Osteoblast (primary cell): ENCODE measurements around the gene DACH1. TPM values are rescaled to one million over a fixed set of nuclear protein-coding genes. Genes with fewer than 3 reads are reported as not detected.

Source experiments
- DNase-seq: peaks from one replicate; pipeline ENCODE4 v3.0.0; 2011; ENCODE audit warnings: low spot score, mixed read lengths; ENCODE audit not compliant: insufficient read length; ENCODE audit errors: missing footprints
- H2AFZ ChIP-seq: 2 replicates; pipeline ENCODE4 v1.6.0; 2011; ENCODE audit warnings: mild to moderate bottlenecking, low read length
- H3K27ac ChIP-seq: 2 replicates; pipeline ENCODE4 v1.5.1; 2011; ENCODE audit warnings: mild to moderate bottlenecking, low read depth, low read length, moderate library complexity
- H3K27me3 ChIP-seq: 2 replicates; pipeline ENCODE4 v1.6.0; 2012; ENCODE audit warnings: mild to moderate bottlenecking, control low read depth, inconsistent platforms, low read length, moderate library complexity; ENCODE audit not compliant: insufficient read depth
- H3K36me3 ChIP-seq: 2 replicates; pipeline ENCODE4 v1.5.1; 2011; ENCODE audit warnings: mild to moderate bottlenecking, low read length, control low read depth, moderate library complexity; ENCODE audit not compliant: insufficient read depth
- H3K4me1 ChIP-seq: 2 replicates; pipeline ENCODE4 v1.5.1; 2011; ENCODE audit warnings: mild to moderate bottlenecking, low read length, control low read depth, moderate library complexity; ENCODE audit not compliant: insufficient read depth
- H3K4me2 ChIP-seq: 2 replicates; pipeline ENCODE4 v1.6.0; 2011; ENCODE audit warnings: mild to moderate bottlenecking, low read length; ENCODE audit not compliant: insufficient read depth
- H3K4me3 ChIP-seq: fragments of 200-600 bp; sonication (generic); 3 replicates; pipeline ENCODE4 v1.5.1; 2012; ENCODE audit warnings: mild to moderate bottlenecking, low read length, inconsistent platforms; ENCODE audit not compliant: insufficient read depth
- H3K79me2 ChIP-seq: 2 replicates; pipeline ENCODE4 v1.6.0; 2012; ENCODE audit warnings: mild to moderate bottlenecking, low read length, control low read depth, inconsistent platforms; ENCODE audit not compliant: insufficient read depth
- H3K9me3 ChIP-seq: 2 replicates; pipeline ENCODE4 v1.5.1; 2011; ENCODE audit warnings: low read depth, low read length, control low read depth
- H4K20me1 ChIP-seq: 2 replicates; pipeline ENCODE4 v1.6.0; 2012; ENCODE audit warnings: mild to moderate bottlenecking, low read length, control low read depth; ENCODE audit not compliant: insufficient read depth
- total RNA-seq: library from RNA; depleted of rRNA; stranded (reverse); fragments of >200 nt; gene quantifications from 2 replicates; pipeline ENCODE4 v1.2.3, GENCODE V29; 2012
- TF ChIP-seq, protein P1 (sequence below): IDR thresholded peaks from 2 replicates; pipeline ENCODE4 v1.5.1; 2011; ENCODE audit warnings: mild to moderate bottlenecking, low read depth, low read length, moderate library complexity; ENCODE audit errors: extremely low read depth

DACH1 gene
- total RNA-seq, 1 donor = not detected

DNA sequence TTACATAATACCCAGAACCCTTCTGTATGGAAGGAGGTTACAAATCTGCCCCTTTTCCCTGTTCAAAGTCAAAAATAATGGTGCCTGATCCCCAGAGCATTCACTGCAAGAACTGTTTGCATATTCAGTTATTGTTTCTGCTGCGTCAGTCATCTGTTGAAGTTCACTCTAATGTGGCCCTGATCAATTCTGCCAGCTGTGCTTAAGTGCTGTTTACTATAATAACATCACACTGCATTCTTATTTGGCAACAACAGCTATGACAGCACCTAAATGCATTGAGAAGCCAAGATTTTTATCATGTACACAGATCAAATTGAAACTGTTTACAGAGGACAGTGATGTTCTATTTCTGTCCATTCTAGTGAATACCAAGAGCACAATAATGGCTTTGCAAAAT, 115.9 kb downstream of the DACH1 start:
- no peaks in the 10 kb centered on the region for H3K4me1 ChIP-seq
- no peaks in the 10 kb centered on the region for H4K20me1 ChIP-seq
- DNase-seq = no peak
- H3K27me3 ChIP-seq = no peaks in the 10 kb centered on the region
- no peak overlapping the region for H3K27ac ChIP-seq
- H3K36me3 ChIP-seq = no peaks in the 10 kb centered on the region
- no peak overlapping the region for H3K4me2 ChIP-seq
- no peak overlapping the region for H3K4me3 ChIP-seq
- H2AFZ ChIP-seq = no peak overlapping the region
- H3K9me3 ChIP-seq = no peaks in the 10 kb centered on the region
- H3K79me2 ChIP-seq = no peaks in the 10 kb centered on the region
- TF ChIP-seq, protein P1, sequence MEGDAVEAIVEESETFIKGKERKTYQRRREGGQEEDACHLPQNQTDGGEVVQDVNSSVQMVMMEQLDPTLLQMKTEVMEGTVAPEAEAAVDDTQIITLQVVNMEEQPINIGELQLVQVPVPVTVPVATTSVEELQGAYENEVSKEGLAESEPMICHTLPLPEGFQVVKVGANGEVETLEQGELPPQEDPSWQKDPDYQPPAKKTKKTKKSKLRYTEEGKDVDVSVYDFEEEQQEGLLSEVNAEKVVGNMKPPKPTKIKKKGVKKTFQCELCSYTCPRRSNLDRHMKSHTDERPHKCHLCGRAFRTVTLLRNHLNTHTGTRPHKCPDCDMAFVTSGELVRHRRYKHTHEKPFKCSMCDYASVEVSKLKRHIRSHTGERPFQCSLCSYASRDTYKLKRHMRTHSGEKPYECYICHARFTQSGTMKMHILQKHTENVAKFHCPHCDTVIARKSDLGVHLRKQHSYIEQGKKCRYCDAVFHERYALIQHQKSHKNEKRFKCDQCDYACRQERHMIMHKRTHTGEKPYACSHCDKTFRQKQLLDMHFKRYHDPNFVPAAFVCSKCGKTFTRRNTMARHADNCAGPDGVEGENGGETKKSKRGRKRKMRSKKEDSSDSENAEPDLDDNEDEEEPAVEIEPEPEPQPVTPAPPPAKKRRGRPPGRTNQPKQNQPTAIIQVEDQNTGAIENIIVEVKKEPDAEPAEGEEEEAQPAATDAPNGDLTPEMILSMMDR = no peak

GRCh38 chr13:71730267-71730666, 136.7 kb downstream of the DACH1 start:
- Histone ChIP-seq H3K4me2 (no peak overlapping the region), H3K4me1 (no peaks in the 10 kb centered on the region), H3K9me3 (no peaks in the 10 kb centered on the region), H3K4me3 (no peak overlapping the region), H4K20me1 (no peaks in the 10 kb centered on the region), H3K79me2 (no peaks in the 10 kb centered on the region), H3K27ac (no peak overlapping the region), H3K36me3 (no peaks in the 10 kb centered on the region), H2AFZ (no peak overlapping the region), H3K27me3 (no peaks in the 10 kb centered on the region)
- TF ChIP-seq, protein P1 = no peak
- DNase-seq = no peak

DNA sequence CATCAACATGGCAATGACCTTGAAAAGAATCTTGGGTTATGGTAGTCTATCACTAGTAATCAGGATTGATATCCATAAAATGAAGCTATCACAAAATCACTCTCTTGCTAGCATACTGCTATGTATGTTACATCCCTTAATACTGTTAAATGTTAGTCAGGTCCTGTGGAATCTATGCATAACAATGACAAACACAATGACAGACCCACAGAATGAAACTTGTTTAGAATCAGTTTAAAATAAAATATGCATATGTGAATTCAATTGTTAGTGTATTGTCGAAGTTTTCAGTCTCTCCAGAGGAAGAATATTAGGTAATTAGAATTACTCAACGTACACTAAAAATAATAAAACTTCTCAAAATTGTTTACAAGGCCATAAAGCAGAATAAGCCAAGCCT, 137.6 kb downstream of the DACH1 start:
- Histone ChIP-seq H3K9me3 (no peaks in the 10 kb centered on the region), H3K79me2 (no peaks in the 10 kb centered on the region), H3K4me1 (no peaks in the 10 kb centered on the region), H3K36me3 (no peaks in the 10 kb centered on the region), H3K4me2 (no peak overlapping the region), H4K20me1 (no peaks in the 10 kb centered on the region), H2AFZ (no peak overlapping the region), H3K4me3 (no peak overlapping the region), H3K27ac (no peak overlapping the region), H3K27me3 (no peaks in the 10 kb centered on the region)
- TF ChIP-seq, protein P1 = no peak
- DNase-seq = no peak

GRCh38 chr13:71727662-71728061, 139.3 kb downstream of the DACH1 start:
- Histone ChIP-seq H3K9me3 (no peaks in the 10 kb centered on the region), H4K20me1 (no peaks in the 10 kb centered on the region), H3K4me1 (no peaks in the 10 kb centered on the region), H3K36me3 (no peaks in the 10 kb centered on the region), H3K4me2 (no peak overlapping the region), H3K79me2 (no peaks in the 10 kb centered on the region), H3K27me3 (no peaks in the 10 kb centered on the region), H3K27ac (no peak overlapping the region), H2AFZ (no peak overlapping the region), H3K4me3 (no peak overlapping the region)
- DNase-seq = no peak
- TF ChIP-seq, protein P1 = no peak
